K562 (cell line): ENCODE measurements around the gene NEU1. TPM values are rescaled to one million over a fixed set of nuclear protein-coding genes. Genes with fewer than 3 reads are reported as not detected.

Source experiments
- ADNP ChIP-seq: fragments of 200-800 bp; sonication (Bioruptor generic); IDR thresholded peaks from 2 replicates; pipeline ENCODE4 v1.6.1; 2016; ENCODE audit warnings: missing genetic modification characterization, missing compliant biosample characterization
- BCOR ChIP-seq: fragments of 450-650 bp; IDR thresholded peaks from 2 replicates; pipeline ENCODE4 v1.6.1; 2016
- CREB3L1 ChIP-seq: fragments of 450-650 bp; IDR thresholded peaks from 2 replicates; pipeline ENCODE4 v1.6.1; 2014; ENCODE audit warnings: low read depth, mild to moderate bottlenecking, moderate library complexity, borderline replicate concordance
- HDAC3 ChIP-seq: fragments of 450-650 bp; IDR thresholded peaks from 2 replicates; pipeline ENCODE4 v1.6.1; 2018; ENCODE audit warnings: borderline replicate concordance, mild to moderate bottlenecking, moderate library complexity; ENCODE audit not compliant: partially characterized antibody
- HMG20B ChIP-seq: fragments of 250-450 bp; sonication (Bioruptor Pico); IDR thresholded peaks from 2 replicates; pipeline ENCODE4 v1.5.0; 2021; ENCODE audit warnings: mild to moderate bottlenecking
- HNRNPLL ChIP-seq: fragments of 200-400 bp; formaldehyde crosslinking; IDR thresholded peaks from 2 replicates; pipeline ENCODE4 v1.6.1; 2017; ENCODE audit warnings: low read length, low read depth, mild to moderate bottlenecking; ENCODE audit not compliant: poor library complexity, severe bottlenecking
- MAFG ChIP-seq: fragments of 450-650 bp; conservative IDR thresholded peaks from 2 replicates; pipeline ENCODE4 v1.6.1; 2016; ENCODE audit warnings: missing genetic modification characterization, missing compliant biosample characterization
- MEIS2 ChIP-seq: fragments of 450-650 bp; IDR thresholded peaks from 2 replicates; pipeline ENCODE4 v1.6.1; 2014; ENCODE audit warnings: mild to moderate bottlenecking; ENCODE audit not compliant: partially characterized antibody
- NFRKB ChIP-seq: fragments of 450-650 bp; IDR thresholded peaks from 2 replicates; pipeline ENCODE4 v1.6.1; 2016; ENCODE audit warnings: low read depth
- PCBP1 ChIP-seq: fragments of 200-400 bp; formaldehyde crosslinking; IDR thresholded peaks from 2 replicates; pipeline ENCODE4 v1.6.1; 2018; ENCODE audit warnings: mild to moderate bottlenecking, low read depth, low read length; ENCODE audit not compliant: poor library complexity, severe bottlenecking
- PTBP1 ChIP-seq: fragments of 200-400 bp; formaldehyde crosslinking; IDR thresholded peaks from 2 replicates; pipeline ENCODE4 v1.6.1; 2017; ENCODE audit warnings: low read depth, low read length
- TRIM28 ChIP-seq: fragments of 450-650 bp; IDR thresholded peaks from 2 replicates; pipeline ENCODE4 v1.6.1; 2017
- ZBTB33 ChIP-seq: sonication (generic); formaldehyde crosslinking; IDR thresholded peaks from 2 replicates; pipeline ENCODE4 v1.8.1; 2023; ENCODE audit warnings: mild to moderate bottlenecking, missing genetic modification reagents
- ZNF146 ChIP-seq: IDR thresholded peaks from one replicate; pipeline ENCODE4 v1.6.1; 2018; ENCODE audit warnings: missing compliant biosample characterization; ENCODE audit not compliant: unreplicated experiment
- ZNF23 ChIP-seq: fragments of 250-450 bp; sonication (Bioruptor Pico); IDR thresholded peaks from 2 replicates; pipeline ENCODE4 v1.4.0; 2020; ENCODE audit warnings: mild to moderate bottlenecking
- ZNF239 ChIP-seq: fragments of 250-450 bp; sonication (Bioruptor Pico); IDR thresholded peaks from 2 replicates; pipeline ENCODE4 v1.4.0; 2020; ENCODE audit warnings: mild to moderate bottlenecking
- ZNF717 ChIP-seq: fragments of 250-450 bp; sonication (Bioruptor Pico); IDR thresholded peaks from 2 replicates; pipeline ENCODE4 v1.5.0; 2021
- ZNF79 ChIP-seq: fragments of 250-450 bp; sonication (Bioruptor Pico); IDR thresholded peaks from 2 replicates; pipeline ENCODE4 v1.4.0; 2020; ENCODE audit warnings: low read depth, mild to moderate bottlenecking, moderate library complexity
- polyA plus RNA-seq, 8 experiments: library from polyadenylated mRNA; depleted of rRNA in 4 of 8; stranded (reverse) in 5 of 8; unstranded in 3 of 8; fragments of >200 nt; fragmentation: Nextera tagmentation in 2 of 8; fragmentation: Illumina TruSeq in 1 of 8; extraction: Ambion mirVana in 2 of 8; extraction: Trizol in 1 of 8; gene quantifications; 2 replicates each; pipeline versions ENCODE4 v1.2.1 to v1.2.3, GENCODE V29; 2011 to 2014; ENCODE audit warnings: inconsistent platforms in 1 of 8, missing spikeins in 1 of 8
- total RNA-seq, 7 experiments: library from RNA; depleted of rRNA in 6 of 7; stranded (reverse); fragments of >200 nt in 6 of 7; fragmentation: Illumina TruSeq in 2 of 7; extraction: Trizol in 2 of 7; gene quantifications; 2 replicates each; pipeline versions ENCODE4 v1.2.1 to v1.2.3, GENCODE V29; 2011 to 2021; ENCODE audit warnings: low replicate concordance in 1 of 7
- TF ChIP-seq, protein P1 (sequence below), 3 experiments: IDR thresholded peaks in 2 of 3; conservative IDR thresholded peaks in 1 of 3; 2 replicates each; pipeline ENCODE4 v1.5.1; 2011 to 2012; ENCODE audit warnings: low read length in 3 of 3, mild to moderate bottlenecking in 3 of 3, control low read depth in 2 of 3, improper control_type of control experiment in 1 of 3, inconsistent platforms in 1 of 3, low read depth in 1 of 3, mixed read lengths in 1 of 3, moderate library complexity in 1 of 3; ENCODE audit not compliant: insufficient read depth in 2 of 3
- TF ChIP-seq, protein P2 (sequence below): IDR thresholded peaks from 2 replicates; pipeline ENCODE4 v1.6.1; 2016; ENCODE audit warnings: missing genetic modification characterization, missing compliant biosample characterization
- TF ChIP-seq, protein P3 (sequence below), 2 experiments: fragments of 250-450 bp in 1 of 2; fragments of 450-650 bp in 1 of 2; sonication (Bioruptor Pico) in 1 of 2; IDR thresholded peaks; 2 replicates each; pipeline versions ENCODE4 v1.6.1 to v1.8.0; 2016 to 2021; ENCODE audit warnings: mild to moderate bottlenecking in 2 of 2, moderate library complexity in 2 of 2, missing compliant biosample characterization in 1 of 2, missing genetic modification characterization in 1 of 2

The NEU1 gene
- total and polyA plus RNA-seq, 9 of the 15 experiments (the other 6 are each of a cell fraction or from before 2014, with no cell fraction given) = 14.8 to 67.8 (median 51.0) TPM

DNA sequence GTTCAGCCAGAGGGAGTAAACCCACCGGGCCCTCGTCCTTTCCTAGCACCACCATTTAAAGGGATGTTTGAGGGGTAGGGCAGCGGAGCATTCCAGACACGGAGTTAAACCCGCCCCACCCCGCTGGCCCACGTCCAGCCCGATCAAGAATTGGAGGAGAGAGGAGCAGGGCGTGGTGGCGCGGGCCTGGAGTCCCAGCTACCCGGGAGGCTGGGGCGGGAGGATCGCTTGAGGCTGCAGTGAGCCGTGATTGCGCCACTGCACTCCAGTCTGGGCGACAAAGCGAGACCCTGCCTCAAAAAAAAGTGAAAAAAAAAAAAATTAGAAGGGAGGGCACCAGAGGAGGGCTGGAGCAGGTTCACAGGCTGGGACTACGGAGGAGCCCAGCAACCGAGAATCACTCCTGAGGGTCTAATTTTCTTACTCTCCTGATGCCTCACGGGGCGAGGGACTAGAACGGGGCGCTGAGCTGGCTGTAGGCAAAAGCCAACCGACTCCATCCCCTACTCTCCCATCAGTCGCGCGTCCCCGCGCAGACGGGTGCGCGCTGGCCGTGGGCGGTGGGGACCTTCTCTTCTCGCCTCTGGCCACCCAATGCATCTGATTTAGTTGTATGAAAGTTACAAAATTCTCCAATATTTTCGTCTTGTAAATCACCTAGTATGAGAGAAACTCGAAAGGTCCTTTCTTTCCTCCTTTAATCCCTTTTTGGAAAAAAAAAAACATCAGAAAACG, 41.2 kb downstream of the NEU1 start (continued):
- TF ChIP-seq CREB3L1 (no peak), BCOR (peak; percentile 95), ADNP (no peak), NFRKB (no peak), ZNF239 (CRISPR knock-in tag) (no peak), PTBP1 (no peak), TRIM28 (peak; percentile 98), HNRNPLL (peak; percentile 79), ZNF23 (no peak), PCBP1 (no peak), MAFG (no peak), HDAC3 (no peak), ZBTB33 (CRISPR knock-in tag) (no peak), ZNF79 (no peak), HMG20B (no peak), MEIS2 (no peak), ZNF717 (no peak), ZNF146 (CRISPR knock-in tag) (no peak)
- TF ChIP-seq, protein P1, sequence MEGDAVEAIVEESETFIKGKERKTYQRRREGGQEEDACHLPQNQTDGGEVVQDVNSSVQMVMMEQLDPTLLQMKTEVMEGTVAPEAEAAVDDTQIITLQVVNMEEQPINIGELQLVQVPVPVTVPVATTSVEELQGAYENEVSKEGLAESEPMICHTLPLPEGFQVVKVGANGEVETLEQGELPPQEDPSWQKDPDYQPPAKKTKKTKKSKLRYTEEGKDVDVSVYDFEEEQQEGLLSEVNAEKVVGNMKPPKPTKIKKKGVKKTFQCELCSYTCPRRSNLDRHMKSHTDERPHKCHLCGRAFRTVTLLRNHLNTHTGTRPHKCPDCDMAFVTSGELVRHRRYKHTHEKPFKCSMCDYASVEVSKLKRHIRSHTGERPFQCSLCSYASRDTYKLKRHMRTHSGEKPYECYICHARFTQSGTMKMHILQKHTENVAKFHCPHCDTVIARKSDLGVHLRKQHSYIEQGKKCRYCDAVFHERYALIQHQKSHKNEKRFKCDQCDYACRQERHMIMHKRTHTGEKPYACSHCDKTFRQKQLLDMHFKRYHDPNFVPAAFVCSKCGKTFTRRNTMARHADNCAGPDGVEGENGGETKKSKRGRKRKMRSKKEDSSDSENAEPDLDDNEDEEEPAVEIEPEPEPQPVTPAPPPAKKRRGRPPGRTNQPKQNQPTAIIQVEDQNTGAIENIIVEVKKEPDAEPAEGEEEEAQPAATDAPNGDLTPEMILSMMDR (IDR thresholded peaks at IDR 0.05 in 2 of 3, conservative IDR thresholded peaks at IDR 0.05 in 1 of 3; ENCODE audit: insufficient read depth in 2 of 3, low read depth in 1 of 3, low read length in 3 of 3) = no peak
- TF ChIP-seq, protein P2, sequence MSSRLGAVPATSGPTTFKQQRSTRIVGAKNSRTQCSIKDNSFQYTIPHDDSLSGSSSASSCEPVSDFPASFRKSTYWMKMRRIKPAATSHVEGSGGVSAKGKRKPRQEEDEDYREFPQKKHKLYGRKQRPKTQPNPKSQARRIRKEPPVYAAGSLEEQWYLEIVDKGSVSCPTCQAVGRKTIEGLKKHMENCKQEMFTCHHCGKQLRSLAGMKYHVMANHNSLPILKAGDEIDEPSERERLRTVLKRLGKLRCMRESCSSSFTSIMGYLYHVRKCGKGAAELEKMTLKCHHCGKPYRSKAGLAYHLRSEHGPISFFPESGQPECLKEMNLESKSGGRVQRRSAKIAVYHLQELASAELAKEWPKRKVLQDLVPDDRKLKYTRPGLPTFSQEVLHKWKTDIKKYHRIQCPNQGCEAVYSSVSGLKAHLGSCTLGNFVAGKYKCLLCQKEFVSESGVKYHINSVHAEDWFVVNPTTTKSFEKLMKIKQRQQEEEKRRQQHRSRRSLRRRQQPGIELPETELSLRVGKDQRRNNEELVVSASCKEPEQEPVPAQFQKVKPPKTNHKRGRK = 0 out of 2 replicates have a peak, but pooled peaks have one; percentile 13
- TF ChIP-seq, protein P3, sequence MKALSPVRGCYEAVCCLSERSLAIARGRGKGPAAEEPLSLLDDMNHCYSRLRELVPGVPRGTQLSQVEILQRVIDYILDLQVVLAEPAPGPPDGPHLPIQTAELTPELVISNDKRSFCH (CRISPR knock-in tag; IDR thresholded peaks at IDR 0.05) = no peak
- TF ChIP-seq, protein P3 (tag; IDR thresholded peaks at IDR 0.05) = no peak
